Suprapubic skin (tissue), 4 donors: ENCODE results near the gene GALR2. TPM values are rescaled to one million over a fixed set of nuclear protein-coding genes. Genes with fewer than 3 reads are reported as not detected.

Source experiments
- DNase-seq, 2 donors: peaks; one replicate each; pipeline ENCODE4 v3.0.0-alpha.2; 2019; ENCODE audit warnings: low spot score in 2 of 2
- H3K27ac ChIP-seq: fragments of 200-600 bp; sonication (generic); one replicate; pipeline ENCODE4 v1.5.1; 2019
- H3K27me3 ChIP-seq: fragments of 200-600 bp; sonication (generic); one replicate; pipeline ENCODE4 v1.5.1; 2019
- H3K36me3 ChIP-seq: fragments of 200-600 bp; sonication (generic); one replicate; pipeline ENCODE4 v1.5.1; 2019
- H3K4me1 ChIP-seq: fragments of 200-600 bp; sonication (generic); one replicate; pipeline ENCODE4 v1.5.1; 2019
- H3K4me3 ChIP-seq: fragments of 200-600 bp; sonication (generic); one replicate; pipeline ENCODE4 v1.5.1; 2019; ENCODE audit warnings: mild to moderate bottlenecking
- H3K9me3 ChIP-seq: fragments of 200-600 bp; sonication (generic); one replicate; pipeline ENCODE4 v1.5.1; 2019
- CTCF ChIP-seq, 2 donors: fragments of 200-600 bp in 1 of 2; fragments of 450-650 bp in 1 of 2; sonication (generic) in 1 of 2; IDR thresholded peaks; one replicate each; pipeline ENCODE4 v1.5.1; 2016 to 2019; ENCODE audit warnings: antibody characterized with exemption in 2 of 2, mild to moderate bottlenecking in 1 of 2, moderate library complexity in 1 of 2
- EP300 ChIP-seq: sonication (generic); formaldehyde crosslinking; IDR thresholded peaks from one replicate; pipeline ENCODE4 v1.6.1; 2017; ENCODE audit warnings: antibody characterized with exemption
- POLR2A ChIP-seq, 2 donors: fragments of 450-650 bp; IDR thresholded peaks; one replicate each; pipeline ENCODE4 v1.6.1; 2017; ENCODE audit warnings: antibody characterized with exemption in 2 of 2, mild to moderate bottlenecking in 2 of 2, moderate library complexity in 2 of 2
- POLR2AphosphoS5 ChIP-seq, 3 donors: sonication (generic); formaldehyde crosslinking; IDR thresholded peaks; one replicate each; pipeline ENCODE4 v1.6.1; 2017; ENCODE audit warnings: antibody characterized with exemption in 3 of 3
- WGBS: methylation state at CpG from one replicate; pipeline ENCODE4 v1.1.5; 2018; 5-methylcytosine and 5-hydroxymethylcytosine counted together
- total RNA-seq, 4 donors: library from RNA; depleted of rRNA; stranded (reverse); fragments of >200 nt; gene quantifications; one replicate each; pipeline ENCODE4 v1.1.0, GENCODE V29; 2016

The GALR2 gene
- total RNA-seq, 4 donors from 2014 or later = 1.2 TPM; not detected in 3

GRCh38 chr17:76095943-76096342, 21.4 kb downstream of the GALR2 start:
- Histone ChIP-seq H3K27ac (no peak overlapping the region), H3K27me3 (no peaks in the 10 kb centered on the region), H3K9me3 (no peaks in the 10 kb centered on the region), H3K4me1 (no peaks in the 10 kb centered on the region), H3K36me3 (peaks cover 92% of the 10 kb centered on the region), H3K4me3 (no peak overlapping the region)
- TF ChIP-seq POLR2AphosphoS5 (IDR thresholded peaks at IDR 0.05) (no peak), POLR2A (IDR thresholded peaks at IDR 0.05) (no peak), EP300 (no peak), CTCF (IDR thresholded peaks at IDR 0.05) (no peak)
- no peak for DNase-seq
- WGBS = 81% methylated on average over 13 of the region's 13 CpGs

DNA sequence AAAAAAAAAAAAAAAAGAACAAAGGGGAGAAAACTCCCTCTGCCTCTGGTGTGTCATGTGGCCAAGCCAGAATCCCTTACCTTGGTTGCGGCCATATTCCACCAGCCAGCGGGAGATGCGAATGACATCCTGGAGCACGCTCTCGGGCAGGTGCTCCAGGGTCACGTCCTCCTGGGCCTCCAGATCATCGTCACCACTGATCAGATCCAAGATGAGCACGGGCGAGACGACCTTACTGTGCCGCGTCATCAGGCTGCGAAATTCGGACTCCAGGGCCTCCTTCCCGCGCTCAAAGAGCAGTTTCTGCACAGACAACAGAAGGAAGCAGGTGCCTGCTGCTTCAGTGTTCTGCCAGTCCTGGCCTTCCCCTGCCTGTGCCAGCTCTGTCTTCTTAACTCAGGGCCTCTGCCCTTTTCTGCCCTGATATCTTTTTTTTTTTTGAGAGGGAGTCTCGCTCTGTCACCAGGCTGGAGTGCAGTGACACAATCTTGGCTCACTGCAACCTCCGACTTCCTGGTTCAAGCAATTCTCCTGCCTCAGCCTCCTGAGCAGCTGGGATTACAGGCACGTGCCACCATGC, 23.2 kb downstream of the GALR2 start:
- WGBS = 93% methylated on average over 19 of the region's 19 CpGs
- Histone ChIP-seq H3K4me3 (no peak overlapping the region), H3K36me3 (peaks cover 84% of the 10 kb centered on the region), H3K4me1 (peaks cover 12% of the 10 kb centered on the region), H3K27me3 (no peaks in the 10 kb centered on the region), H3K27ac (no peak overlapping the region), H3K9me3 (no peaks in the 10 kb centered on the region)
- TF ChIP-seq POLR2A (IDR thresholded peaks at IDR 0.05) (no peak), EP300 (no peak), CTCF (IDR thresholded peaks at IDR 0.05) (no peak), POLR2AphosphoS5 (IDR thresholded peaks at IDR 0.05) (no peak)
- no peak for DNase-seq

DNA sequence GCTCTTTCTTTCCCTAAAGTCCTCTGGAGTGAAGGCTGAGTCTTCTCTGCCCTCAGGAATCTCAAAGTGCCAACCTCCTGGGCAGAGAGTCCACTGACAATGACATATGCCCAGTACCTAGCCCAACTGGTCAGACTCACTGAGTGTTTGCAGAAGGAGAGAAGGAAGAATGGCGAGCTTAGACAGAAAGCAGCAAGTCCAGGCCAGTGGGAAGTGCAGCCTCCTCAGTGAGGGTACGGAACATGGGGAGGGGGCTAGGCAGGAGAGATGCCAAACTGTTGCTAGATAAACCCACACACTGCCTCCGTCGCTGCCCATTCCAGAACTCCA, 28.3 kb downstream of the GALR2 start:
- no peaks in the 10 kb centered on the region for H3K9me3 ChIP-seq
- peak overlapping the region; percentile 79 for H3K27ac ChIP-seq
- peaks cover 24% of the 10 kb centered on the region for H3K4me1 ChIP-seq
- H3K27me3 ChIP-seq = no peaks in the 10 kb centered on the region
- WGBS = 3% methylated on average over 4 of the region's 4 CpGs
- TF ChIP-seq POLR2AphosphoS5 (IDR thresholded peaks at IDR 0.05) = no peak
- no peak for DNase-seq
- H3K36me3 ChIP-seq = peaks cover 33% of the 10 kb centered on the region
- peak overlapping the region; percentile 95 for H3K4me3 ChIP-seq

- WGBS = 6% methylated on average over 32 of the region's 55 CpGs
- Histone ChIP-seq H3K27me3 (no peaks in the 10 kb centered on the region), H3K4me3 (peak within 1 kb of the TSS; percentile 95), H3K27ac (peak within 1 kb of the TSS; percentile 79), H3K4me1 (peaks cover 24% of the 10 kb centered on the region), H3K36me3 (peaks cover 29% of the 10 kb centered on the region), H3K9me3 (no peaks in the 10 kb centered on the region)
- peak in 1 of 2 donors; percentile 44 for TF ChIP-seq POLR2A (IDR thresholded peaks at IDR 0.05)
- no peak for TF ChIP-seq POLR2AphosphoS5 (IDR thresholded peaks at IDR 0.05)
- no peak for TF ChIP-seq CTCF (IDR thresholded peaks at IDR 0.05)
- peak; percentile 94 to 95 for DNase-seq
Measured at GRCh38 chr17:76103274-76104139, 28.9 kb downstream of the GALR2 start, which contains the start of gene EXOC7. Gene EXOC7 (minus strand): TSS chr17:76103787. CDS start chr17:76103692, 95 bp downstream.

DNA sequence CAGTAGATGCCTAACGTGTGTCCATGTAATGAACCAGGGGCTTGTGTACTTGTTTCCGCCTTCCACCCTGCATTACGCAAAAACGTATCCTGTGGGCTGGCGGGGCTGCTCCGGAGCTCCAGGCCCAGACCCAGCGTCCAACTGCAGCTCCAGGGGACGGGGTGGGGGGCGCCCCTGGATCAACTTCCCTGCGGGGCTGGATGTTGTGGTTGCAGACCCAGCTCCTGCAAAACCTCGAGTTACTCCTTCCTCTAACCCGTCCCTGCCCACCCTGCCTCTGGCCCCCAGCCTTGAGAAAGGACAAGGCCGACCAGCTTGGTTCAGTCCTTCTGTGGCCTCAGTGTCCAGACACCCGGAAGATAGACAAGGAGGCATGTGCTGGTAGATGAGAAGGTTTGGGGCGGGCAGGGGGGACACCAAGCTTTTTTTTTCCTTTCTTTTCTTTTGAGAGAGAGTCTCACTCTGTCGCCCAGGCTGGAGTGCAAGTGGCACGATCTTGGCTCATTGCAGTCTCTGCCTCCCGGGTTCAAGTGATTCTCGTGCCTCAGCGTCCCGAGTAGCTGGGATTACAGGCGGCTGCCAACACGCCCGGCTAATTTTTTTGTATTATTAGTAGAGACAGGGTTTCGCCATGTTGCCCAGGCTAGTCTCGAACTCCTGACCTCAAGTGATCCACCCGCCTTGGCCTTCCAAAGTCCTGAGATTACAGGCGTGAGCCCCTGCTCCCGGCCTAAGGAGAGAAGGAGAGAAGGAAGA, 29.7 kb downstream of the GALR2 start:
- DNase-seq = no peak
- peaks cover 24% of the 10 kb centered on the region for H3K4me1 ChIP-seq
- H3K9me3 ChIP-seq = no peaks in the 10 kb centered on the region
- no peak for TF ChIP-seq CTCF (IDR thresholded peaks at IDR 0.05)
- no peak for TF ChIP-seq POLR2AphosphoS5 (IDR thresholded peaks at IDR 0.05)
- TF ChIP-seq EP300 = no peak
- no peak for TF ChIP-seq POLR2A (IDR thresholded peaks at IDR 0.05)
- whole genome bisulfite sequencing = 88% methylated on average over 24 of the region's 29 CpGs
- H3K27me3 ChIP-seq = no peaks in the 10 kb centered on the region
- H3K27ac ChIP-seq = peak overlapping the region; percentile 79
- peaks cover 24% of the 10 kb centered on the region for H3K36me3 ChIP-seq
- H3K4me3 ChIP-seq = peak overlapping the region; percentile 95
